ENCODE measurements around the gene GXYLT1.

DNA sequence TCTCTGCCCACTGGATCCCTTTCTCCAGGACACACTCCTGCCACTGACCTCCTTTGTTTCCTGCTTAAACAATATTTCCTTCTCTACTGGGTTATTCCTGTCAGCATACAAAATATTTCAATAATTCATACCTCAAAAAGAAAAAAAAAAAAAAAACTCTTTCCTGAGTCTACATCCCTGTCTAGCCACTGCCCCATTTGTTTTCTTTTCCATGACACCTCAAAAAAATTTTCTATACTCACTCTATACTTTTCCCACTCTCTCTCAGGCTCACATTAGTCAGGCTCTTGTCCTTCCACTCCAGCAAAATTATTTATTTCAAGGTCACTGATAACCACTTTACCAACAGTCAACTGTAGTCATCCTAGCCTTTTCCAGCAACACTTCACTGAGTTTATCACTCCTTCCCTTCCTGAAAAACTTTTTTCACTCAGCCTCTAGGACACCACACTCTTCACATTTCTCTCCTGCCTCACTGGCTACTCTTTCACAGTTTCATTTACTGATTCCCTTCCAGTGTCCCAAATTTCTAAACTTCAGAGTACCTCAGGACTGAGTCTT lies 29.4 kb upstream of the GXYLT1 start:
- TF ChIP-seq TAF1 (IDR thresholded peaks at IDR 0.05; ENCODE audit: borderline replicate concordance, insufficient read depth, low read length): no peak
- TF ChIP-seq, protein P1, sequence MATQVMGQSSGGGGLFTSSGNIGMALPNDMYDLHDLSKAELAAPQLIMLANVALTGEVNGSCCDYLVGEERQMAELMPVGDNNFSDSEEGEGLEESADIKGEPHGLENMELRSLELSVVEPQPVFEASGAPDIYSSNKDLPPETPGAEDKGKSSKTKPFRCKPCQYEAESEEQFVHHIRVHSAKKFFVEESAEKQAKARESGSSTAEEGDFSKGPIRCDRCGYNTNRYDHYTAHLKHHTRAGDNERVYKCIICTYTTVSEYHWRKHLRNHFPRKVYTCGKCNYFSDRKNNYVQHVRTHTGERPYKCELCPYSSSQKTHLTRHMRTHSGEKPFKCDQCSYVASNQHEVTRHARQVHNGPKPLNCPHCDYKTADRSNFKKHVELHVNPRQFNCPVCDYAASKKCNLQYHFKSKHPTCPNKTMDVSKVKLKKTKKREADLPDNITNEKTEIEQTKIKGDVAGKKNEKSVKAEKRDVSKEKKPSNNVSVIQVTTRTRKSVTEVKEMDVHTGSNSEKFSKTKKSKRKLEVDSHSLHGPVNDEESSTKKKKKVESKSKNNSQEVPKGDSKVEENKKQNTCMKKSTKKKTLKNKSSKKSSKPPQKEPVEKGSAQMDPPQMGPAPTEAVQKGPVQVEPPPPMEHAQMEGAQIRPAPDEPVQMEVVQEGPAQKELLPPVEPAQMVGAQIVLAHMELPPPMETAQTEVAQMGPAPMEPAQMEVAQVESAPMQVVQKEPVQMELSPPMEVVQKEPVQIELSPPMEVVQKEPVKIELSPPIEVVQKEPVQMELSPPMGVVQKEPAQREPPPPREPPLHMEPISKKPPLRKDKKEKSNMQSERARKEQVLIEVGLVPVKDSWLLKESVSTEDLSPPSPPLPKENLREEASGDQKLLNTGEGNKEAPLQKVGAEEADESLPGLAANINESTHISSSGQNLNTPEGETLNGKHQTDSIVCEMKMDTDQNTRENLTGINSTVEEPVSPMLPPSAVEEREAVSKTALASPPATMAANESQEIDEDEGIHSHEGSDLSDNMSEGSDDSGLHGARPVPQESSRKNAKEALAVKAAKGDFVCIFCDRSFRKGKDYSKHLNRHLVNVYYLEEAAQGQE (IDR thresholded peaks at IDR 0.05; ENCODE audit: insufficient read depth in 1 of 2, low read depth in 2 of 2, low read length in 2 of 2): no peak

Measured in PFSK-1 (cell line).